ENCODE measurements around the gene TOMM5.

TOMM5 gene

DNA sequence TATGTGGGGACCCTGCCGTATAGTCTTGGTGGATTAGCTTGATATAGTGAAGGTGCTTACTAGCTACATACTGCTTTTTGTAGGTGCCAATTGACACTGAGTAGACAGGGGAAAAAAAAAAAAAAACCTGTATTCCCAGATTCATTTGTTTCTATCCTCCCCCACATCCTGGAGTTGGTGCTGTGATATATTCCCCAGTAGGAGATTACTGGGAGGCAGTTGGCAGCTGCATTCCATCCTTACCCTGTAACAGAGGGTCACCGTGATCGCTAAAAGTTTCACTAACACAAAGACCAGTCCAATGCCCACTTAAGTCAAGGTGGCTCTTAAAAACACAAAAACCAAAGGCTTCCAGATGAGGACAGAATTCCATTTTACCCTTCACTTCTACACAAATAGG lies 27.4 kb upstream of the TOMM5 start:
- H3K4me2 ChIP-seq (ENCODE audit: low read length), result no peak overlapping the region

DNA sequence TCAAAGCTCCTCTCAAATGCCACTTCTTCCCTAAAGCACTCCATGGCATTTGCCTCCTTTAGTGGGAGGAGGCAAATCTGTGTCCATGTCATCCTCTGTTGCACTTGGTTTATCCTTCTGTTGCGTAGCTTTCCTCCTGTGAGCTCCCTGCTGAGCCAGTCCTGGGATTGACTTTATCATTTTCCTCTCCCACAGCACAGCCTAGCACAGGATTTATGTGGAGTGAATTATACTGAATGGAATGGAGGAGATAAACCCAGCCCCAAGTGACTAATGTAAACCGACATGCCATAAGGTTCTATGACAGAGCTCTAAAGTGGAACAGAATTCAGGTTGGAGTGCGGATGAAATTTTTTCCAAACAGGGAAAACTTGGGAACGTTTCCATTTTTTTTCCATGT lies 26.4 kb upstream of the TOMM5 start:
- no peaks in the 10 kb centered on the region for H3K9me3 ChIP-seq (ENCODE audit: insufficient read depth, low read length)
- no peaks in the 10 kb centered on the region for H3K79me2 ChIP-seq (ENCODE audit: low read length)
- H3K36me3 ChIP-seq (replicated peaks; ENCODE audit: low read depth, low read length), result no peaks in the 10 kb centered on the region
- no peak overlapping the region for H3K4me3 ChIP-seq (ENCODE audit: low read length)
- no peak overlapping the region for H3K4me2 ChIP-seq (ENCODE audit: low read length)
- no peaks in the 10 kb centered on the region for H4K20me1 ChIP-seq (ENCODE audit: insufficient read depth, low read length)
- no peaks in the 10 kb centered on the region for H3K4me1 ChIP-seq (ENCODE audit: low read length)
- H3K27ac ChIP-seq (ENCODE audit: low read length), result no peak overlapping the region
- TF ChIP-seq, protein P1, sequence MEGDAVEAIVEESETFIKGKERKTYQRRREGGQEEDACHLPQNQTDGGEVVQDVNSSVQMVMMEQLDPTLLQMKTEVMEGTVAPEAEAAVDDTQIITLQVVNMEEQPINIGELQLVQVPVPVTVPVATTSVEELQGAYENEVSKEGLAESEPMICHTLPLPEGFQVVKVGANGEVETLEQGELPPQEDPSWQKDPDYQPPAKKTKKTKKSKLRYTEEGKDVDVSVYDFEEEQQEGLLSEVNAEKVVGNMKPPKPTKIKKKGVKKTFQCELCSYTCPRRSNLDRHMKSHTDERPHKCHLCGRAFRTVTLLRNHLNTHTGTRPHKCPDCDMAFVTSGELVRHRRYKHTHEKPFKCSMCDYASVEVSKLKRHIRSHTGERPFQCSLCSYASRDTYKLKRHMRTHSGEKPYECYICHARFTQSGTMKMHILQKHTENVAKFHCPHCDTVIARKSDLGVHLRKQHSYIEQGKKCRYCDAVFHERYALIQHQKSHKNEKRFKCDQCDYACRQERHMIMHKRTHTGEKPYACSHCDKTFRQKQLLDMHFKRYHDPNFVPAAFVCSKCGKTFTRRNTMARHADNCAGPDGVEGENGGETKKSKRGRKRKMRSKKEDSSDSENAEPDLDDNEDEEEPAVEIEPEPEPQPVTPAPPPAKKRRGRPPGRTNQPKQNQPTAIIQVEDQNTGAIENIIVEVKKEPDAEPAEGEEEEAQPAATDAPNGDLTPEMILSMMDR (IDR thresholded peaks at IDR 0.05; ENCODE audit: low read depth, low read length), result no peak
- no peak overlapping the region for H3K9ac ChIP-seq (ENCODE audit: low read length)
- no peak overlapping the region for H2AFZ ChIP-seq (ENCODE audit: low read depth, low read length)
- peaks cover 5% of the 10 kb centered on the region; the same call in 1 of the 2 replicates for H3K27me3 ChIP-seq (ENCODE audit: low read depth, low read length)

More for the DNA sequence above, 27.4 kb upstream of the TOMM5 start:
- Histone ChIP-seq H4K20me1 (ENCODE audit: insufficient read depth, low read length) (no peaks in the 10 kb centered on the region), H3K4me3 (ENCODE audit: low read length) (no peak overlapping the region), H3K4me1 (ENCODE audit: low read length) (no peaks in the 10 kb centered on the region), H3K27ac (ENCODE audit: low read length) (no peak overlapping the region), H3K9ac (ENCODE audit: low read length) (no peak overlapping the region), H3K36me3 (replicated peaks; ENCODE audit: low read depth, low read length) (no peaks in the 10 kb centered on the region), H2AFZ (ENCODE audit: low read depth, low read length) (no peak overlapping the region), H3K27me3 (ENCODE audit: low read depth, low read length) (no peaks in the 10 kb centered on the region; the same call in 1 of the 2 replicates), H3K79me2 (ENCODE audit: low read length) (no peaks in the 10 kb centered on the region), H3K9me3 (ENCODE audit: insufficient read depth, low read length) (no peaks in the 10 kb centered on the region)
- TF ChIP-seq, protein P1 (IDR thresholded peaks at IDR 0.05; ENCODE audit: low read depth, low read length), result no peak
- no peak for TF ChIP-seq EZH2phosphoT487 (IDR thresholded peaks at IDR 0.05; ENCODE audit: low read depth)

DNA sequence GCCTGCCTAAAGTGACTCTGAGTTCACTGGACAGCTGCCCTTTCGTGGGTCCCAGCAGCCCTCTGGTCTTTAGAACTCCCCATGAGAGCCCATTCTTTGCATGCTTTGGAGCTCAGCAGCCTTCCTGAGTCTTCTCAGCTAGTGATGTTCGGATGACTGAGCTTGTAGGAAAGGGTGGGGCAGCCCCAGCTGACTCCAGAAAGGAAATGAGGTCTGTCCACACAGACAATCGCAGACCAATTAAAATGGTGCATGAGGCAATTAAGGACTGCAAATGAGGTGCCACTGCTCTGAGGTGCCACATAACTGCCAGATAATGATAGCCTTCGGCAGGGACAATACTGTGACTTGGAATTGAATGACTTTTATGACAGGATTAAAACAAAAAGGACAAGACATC lies 25.4 kb upstream of the TOMM5 start:
- TF ChIP-seq EZH2phosphoT487 (IDR thresholded peaks at IDR 0.05; ENCODE audit: low read depth), result no peak
- TF ChIP-seq, protein P1 (IDR thresholded peaks at IDR 0.05; ENCODE audit: low read depth, low read length), result no peak
- Histone ChIP-seq H4K20me1 (ENCODE audit: insufficient read depth, low read length) (no peaks in the 10 kb centered on the region), H3K9me3 (ENCODE audit: insufficient read depth, low read length) (no peaks in the 10 kb centered on the region), H3K27me3 (ENCODE audit: low read depth, low read length) (peaks cover 14% of the 10 kb centered on the region), H3K36me3 (replicated peaks; ENCODE audit: low read depth, low read length) (no peaks in the 10 kb centered on the region), H3K9ac (ENCODE audit: low read length) (no peak overlapping the region), H3K4me1 (ENCODE audit: low read length) (no peaks in the 10 kb centered on the region), H2AFZ (ENCODE audit: low read depth, low read length) (no peak overlapping the region), H3K4me3 (ENCODE audit: low read length) (no peak overlapping the region), H3K4me2 (ENCODE audit: low read length) (no peak overlapping the region), H3K79me2 (ENCODE audit: low read length) (no peaks in the 10 kb centered on the region), H3K27ac (ENCODE audit: low read length) (no peak overlapping the region)

DNA sequence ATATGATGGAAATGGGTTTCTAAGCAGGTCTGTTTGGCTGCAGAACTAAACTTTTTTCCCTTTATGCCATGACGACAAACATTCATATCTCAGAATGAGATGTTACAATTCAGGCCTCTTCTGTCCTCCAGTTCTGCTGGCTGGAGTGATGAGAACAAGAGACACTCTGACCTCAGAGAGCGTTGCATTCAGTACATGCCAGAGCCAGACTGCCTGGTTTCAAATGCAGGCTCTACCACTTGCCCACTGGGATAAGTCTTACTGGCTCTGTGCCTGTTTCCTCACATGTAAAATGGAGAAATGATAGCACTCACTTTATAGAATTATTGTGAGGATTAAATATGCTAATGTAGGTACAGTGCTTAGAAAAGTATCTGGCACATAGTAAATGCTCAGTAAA lies 24.8 kb upstream of the TOMM5 start:
- H3K9ac ChIP-seq (ENCODE audit: low read length), result no peak overlapping the region
- no peaks in the 10 kb centered on the region for H4K20me1 ChIP-seq (ENCODE audit: insufficient read depth, low read length)
- no peak overlapping the region for H3K4me3 ChIP-seq (ENCODE audit: low read length)
- H3K4me2 ChIP-seq (ENCODE audit: low read length), result no peak overlapping the region
- H3K79me2 ChIP-seq (ENCODE audit: low read length), result no peaks in the 10 kb centered on the region
- no peak for TF ChIP-seq EZH2phosphoT487 (IDR thresholded peaks at IDR 0.05; ENCODE audit: low read depth)
- TF ChIP-seq, protein P1 (IDR thresholded peaks at IDR 0.05; ENCODE audit: low read depth, low read length), result no peak
- H3K36me3 ChIP-seq (replicated peaks; ENCODE audit: low read depth, low read length), result no peaks in the 10 kb centered on the region
- H3K9me3 ChIP-seq (ENCODE audit: insufficient read depth, low read length), result no peaks in the 10 kb centered on the region
- H3K4me1 ChIP-seq (ENCODE audit: low read length), result no peaks in the 10 kb centered on the region
- peaks cover 16% of the 10 kb centered on the region for H3K27me3 ChIP-seq (ENCODE audit: low read depth, low read length)
- H2AFZ ChIP-seq (ENCODE audit: low read depth, low read length), result no peak overlapping the region
- H3K27ac ChIP-seq (ENCODE audit: low read length), result no peak overlapping the region

All from OCI-LY3 (cell line).